ENCODE results near the gene PKN3. TPM values are rescaled to one million over a fixed set of nuclear protein-coding genes. Genes with fewer than 3 reads are reported as not detected.
A peak's percentile ranks its signal among the peaks of the same experiment; 100 is the strongest.

Gene PKN3
- total and polyA plus RNA-seq, 9 of the 15 experiments (the other 6 are each of a cell fraction or from before 2014, with no cell fraction given), result 0.82 to 49.2 (median 19.7) TPM

GRCh38 chr9:128723866-128724743 is 21.8 kb downstream of the PKN3 start, which contains the start of gene ZDHHC12 (continued):
- no peak for TF ChIP-seq MXI1 (IDR thresholded peaks at IDR 0.05; ENCODE audit: low read depth, low read length)
- peak; percentile 74 for TF ChIP-seq ATF7 (IDR thresholded peaks at IDR 0.05)
- no peak for TF ChIP-seq SLC30A9 (CRISPR knock-in tag; IDR thresholded peaks at IDR 0.05)
- peak; percentile 24 to 88 (median 80) for TF ChIP-seq YY1 (IDR thresholded peaks at IDR 0.05; ENCODE audit: borderline replicate concordance in 1 of 3, control insufficient read depth in 1 of 3, extremely low read depth in 1 of 3, insufficient read depth in 3 of 3, insufficient read length in 1 of 3, insufficient replicate concordance in 2 of 3, low read depth in 1 of 3, low read length in 2 of 3)
- TF ChIP-seq CHD4 (IDR thresholded peaks at IDR 0.05; ENCODE audit: insufficient read depth, insufficient replicate concordance, low read depth, low read length, poor library complexity, severe bottlenecking), result peak; percentile 99
- peak; percentile 48; the same call in 1 of the 2 replicates for TF ChIP-seq HBP1 (CRISPR knock-in tag; IDR thresholded peaks at IDR 0.05)
- TF ChIP-seq HNRNPUL1 (IDR thresholded peaks at IDR 0.05; ENCODE audit: low read length), result no peak
- TF ChIP-seq ZNF699 (CRISPR knock-in tag; IDR thresholded peaks at IDR 0.05; ENCODE audit: insufficient replicate concordance), result no peak
- TF ChIP-seq NRF1 (conservative IDR thresholded peaks at IDR 0.05 in 1 of 2, IDR thresholded peaks at IDR 0.05 in 1 of 2), result peak; percentile 99
- peak in 1 of 2 experiments; percentile 50; a peak in 1 of 4 replicates for TF ChIP-seq NONO (IDR thresholded peaks at IDR 0.05; ENCODE audit: low read depth in 2 of 2, low read length in 1 of 2)
- peak in 1 of 2 experiments; percentile 72; a peak in 2 of 4 replicates for TF ChIP-seq HDAC1 (IDR thresholded peaks at IDR 0.05)
- peak; percentile 94 for TF ChIP-seq CBX1 (IDR thresholded peaks at IDR 0.05; ENCODE audit: low read depth)
- TF ChIP-seq GABPB2 (CRISPR knock-in tag; conservative IDR thresholded peaks at IDR 0.05), result no peak
- no peak for TF ChIP-seq ZNF644 (tag; IDR thresholded peaks at IDR 0.05; ENCODE audit: low read depth)
- TF ChIP-seq SUPT5H (IDR thresholded peaks at IDR 0.05), result peak; percentile 89
- no peak for TF ChIP-seq HEY1 (CRISPR knock-in tag; IDR thresholded peaks at IDR 0.05; ENCODE audit: borderline replicate concordance)
- peak; percentile 95 for TF ChIP-seq TFAP4 (CRISPR knock-in tag; IDR thresholded peaks at IDR 0.05; ENCODE audit: borderline replicate concordance)
- 0 out of 2 replicates have a peak, but pooled peaks have one; percentile 3 for TF ChIP-seq ZNF212 (CRISPR knock-in tag; IDR thresholded peaks at IDR 0.05)
- peak; percentile 95 for TF ChIP-seq POLR2G (IDR thresholded peaks at IDR 0.05; ENCODE audit: low read depth, low read length)
- TF ChIP-seq OTX1 (CRISPR knock-in tag; IDR thresholded peaks at IDR 0.05), result no peak
- peak; percentile 100 for TF ChIP-seq BCOR (IDR thresholded peaks at IDR 0.05)
- 0 out of 2 replicates have a peak, but pooled peaks have one; percentile 57 for TF ChIP-seq HDAC6 (IDR thresholded peaks at IDR 0.05; ENCODE audit: low read depth, low read length)
- TF ChIP-seq GABPA (tag; conservative IDR thresholded peaks at IDR 0.05; ENCODE audit: low read depth), result peak; percentile 73
- no peak for TF ChIP-seq ZNF143 (CRISPR knock-in tag; IDR thresholded peaks at IDR 0.05)
- TF ChIP-seq ZNF511 (CRISPR knock-in tag; IDR thresholded peaks at IDR 0.05), result no peak; the same call in 1 of the 2 replicates

Data from K562 (cell line).